Stimulated activated naive B cell treated with anti-CD40 and anti-IgM and Interleukin-4, amounts not matched to agents 10 μg/mL and 1 μg/mL and 100 μg/mL, for 72 hours (primary cell): Measurements from ENCODE around the gene PTPRD.

ENCODE experiments used
- ATAC-seq, 2 donors: fragments of 150-1000 bp; cut with Tn5 transposase; replicated peaks; 2 replicates each; pipeline ENCODE4 v1.10.0; 2021; ENCODE audit warnings: moderate library complexity in 1 of 2
- DNase-seq: peaks from one replicate; pipeline ENCODE4 v3.0.0; 2021
- H3K27ac Mint-ChIP-seq: one replicate; pipeline ENCODE4 v1.8.0; 2022; ENCODE audit warnings: mild to moderate bottlenecking, mixed read lengths
- H3K27me3 Mint-ChIP-seq, 2 donors: one replicate each; pipeline ENCODE4 v1.8.0; 2022; ENCODE audit warnings: mixed read lengths in 2 of 2
- H3K36me3 Mint-ChIP-seq, 2 donors: one replicate each; pipeline ENCODE4 v1.8.0; 2022; ENCODE audit warnings: mixed read lengths in 2 of 2, mild to moderate bottlenecking in 1 of 2
- H3K4me1 Mint-ChIP-seq, 2 donors: one replicate each; pipeline ENCODE4 v1.8.0; 2022; ENCODE audit warnings: mixed read lengths in 2 of 2, mild to moderate bottlenecking in 1 of 2
- H3K4me3 Mint-ChIP-seq, 2 donors: one replicate each; pipeline ENCODE4 v1.8.0; 2022; ENCODE audit warnings: mild to moderate bottlenecking in 2 of 2, mixed read lengths in 2 of 2, moderate library complexity in 1 of 2
- H3K9me3 Mint-ChIP-seq, 2 donors: one replicate each; pipeline ENCODE4 v1.8.0; 2022; ENCODE audit warnings: mixed read lengths in 2 of 2, mild to moderate bottlenecking in 1 of 2

Gene PTPRD

GRCh38 chr9:8826281-8826680 lies 1786.5 kb downstream of the PTPRD start:
- Mint-ChIP-seq H3K27ac (no peak overlapping the region), H3K36me3 (no peaks in the 10 kb centered on the region), H3K4me3 (no peak overlapping the region), H3K9me3 (no peaks in the 10 kb centered on the region), H3K4me1 (no peaks in the 10 kb centered on the region), H3K27me3 (no peaks in the 10 kb centered on the region)
- DNase-seq (no peak), ATAC-seq (no peak)

DNA sequence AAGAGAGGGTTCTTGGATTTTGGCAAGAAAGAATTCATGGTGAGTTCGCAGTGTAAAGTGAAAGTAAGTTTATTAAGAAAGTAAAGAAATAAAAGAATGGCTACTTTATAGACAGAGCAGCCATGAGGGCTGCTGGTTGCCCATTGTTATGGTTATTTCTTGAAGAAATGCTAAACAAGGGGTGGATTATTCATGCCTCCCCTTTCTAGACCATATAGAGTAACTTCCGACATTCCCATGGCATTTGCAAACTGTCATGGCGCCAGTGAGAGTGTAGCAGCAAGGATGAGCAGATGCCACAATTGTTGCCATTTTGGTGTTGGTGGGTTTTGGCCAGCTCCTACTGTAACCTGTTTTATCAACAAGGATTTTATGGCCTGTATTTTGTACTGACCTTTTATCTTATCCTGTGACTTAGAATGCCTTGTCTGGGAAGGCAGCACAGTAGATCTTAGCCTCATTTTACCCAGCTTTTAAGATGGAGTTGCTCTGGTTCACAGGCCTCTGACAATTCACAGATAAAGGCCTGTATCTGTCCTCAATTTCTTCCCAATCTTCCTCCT lies 1787.1 kb downstream of the PTPRD start:
- Mint-ChIP-seq H3K4me1 (no peaks in the 10 kb centered on the region), H3K4me3 (no peak overlapping the region), H3K9me3 (no peaks in the 10 kb centered on the region), H3K36me3 (no peaks in the 10 kb centered on the region), H3K27me3 (no peaks in the 10 kb centered on the region), H3K27ac (no peak overlapping the region)
- no peak for DNase-seq
- ATAC-seq = no peak

GRCh38 chr9:8823131-8823895 lies 1789.5 kb downstream of the PTPRD start:
- no peak overlapping the region for H3K27ac Mint-ChIP-seq
- no peaks in the 10 kb centered on the region for H3K9me3 Mint-ChIP-seq
- H3K4me3 Mint-ChIP-seq = no peak overlapping the region
- no peaks in the 10 kb centered on the region for H3K36me3 Mint-ChIP-seq
- no peaks in the 10 kb centered on the region for H3K27me3 Mint-ChIP-seq
- DNase-seq = no peak
- no peaks in the 10 kb centered on the region for H3K4me1 Mint-ChIP-seq
- ATAC-seq = no peak

DNA sequence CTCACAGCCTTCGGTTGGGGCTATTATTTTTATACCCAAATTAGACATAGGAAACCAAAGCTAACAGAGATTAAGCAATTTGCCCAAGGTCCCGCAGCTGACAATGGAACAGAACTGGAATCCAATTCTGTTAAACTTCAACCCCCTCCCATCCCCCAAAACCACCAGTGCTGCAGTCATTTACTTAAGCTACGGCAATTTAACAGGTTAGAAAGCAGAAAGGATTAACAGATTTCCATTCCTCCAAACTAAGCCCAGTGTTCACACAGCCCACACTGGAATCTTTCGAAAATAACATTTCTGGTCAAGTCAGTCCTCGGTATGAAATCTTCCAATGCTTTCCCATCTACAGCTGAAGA lies 1790.2 kb downstream of the PTPRD start:
- no peaks in the 10 kb centered on the region for H3K27me3 Mint-ChIP-seq
- ATAC-seq (no peak), DNase-seq (no peak)
- no peaks in the 10 kb centered on the region for H3K36me3 Mint-ChIP-seq
- no peak overlapping the region for H3K27ac Mint-ChIP-seq
- no peaks in the 10 kb centered on the region for H3K9me3 Mint-ChIP-seq
- H3K4me1 Mint-ChIP-seq = no peaks in the 10 kb centered on the region
- H3K4me3 Mint-ChIP-seq = no peak overlapping the region

- Mint-ChIP-seq H3K9me3 (no peaks in the 10 kb centered on the region), H3K27ac (no peak overlapping the region), H3K27me3 (no peaks in the 10 kb centered on the region), H3K36me3 (no peaks in the 10 kb centered on the region), H3K4me1 (no peaks in the 10 kb centered on the region), H3K4me3 (no peak overlapping the region)
- ATAC-seq (no peak), DNase-seq (no peak)
Observed at GRCh38 chr9:8821910-8822666, 1790.7 kb downstream of the PTPRD start.

DNA sequence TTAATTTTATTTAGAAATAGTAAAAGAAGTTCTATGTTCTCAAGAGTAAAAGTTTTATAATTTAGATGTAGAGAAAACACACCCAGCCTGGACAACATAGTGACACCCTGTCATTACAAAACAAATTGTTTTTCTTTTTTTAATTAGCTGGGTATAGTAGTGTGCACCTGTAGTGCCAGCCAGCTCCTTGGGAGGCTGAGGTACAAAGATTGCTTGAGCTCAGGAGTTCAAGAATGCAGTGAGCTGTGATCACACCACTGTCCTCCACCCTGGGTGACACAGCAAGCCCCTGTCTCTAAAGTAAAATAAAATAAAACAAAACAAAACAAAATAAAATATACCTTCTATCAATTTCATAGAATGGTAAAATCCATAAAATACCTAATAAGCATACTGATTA lies 1795.5 kb downstream of the PTPRD start:
- Mint-ChIP-seq H3K27ac (no peak overlapping the region), H3K9me3 (no peaks in the 10 kb centered on the region), H3K4me1 (no peaks in the 10 kb centered on the region), H3K36me3 (no peaks in the 10 kb centered on the region), H3K27me3 (no peaks in the 10 kb centered on the region), H3K4me3 (no peak overlapping the region)
- DNase-seq = no peak
- no peak for ATAC-seq

GRCh38 chr9:8816361-8816760 lies 1796.4 kb downstream of the PTPRD start:
- no peaks in the 10 kb centered on the region for H3K36me3 Mint-ChIP-seq
- no peaks in the 10 kb centered on the region for H3K9me3 Mint-ChIP-seq
- H3K27me3 Mint-ChIP-seq = no peaks in the 10 kb centered on the region
- no peak for ATAC-seq
- no peak overlapping the region for H3K4me3 Mint-ChIP-seq
- DNase-seq = no peak
- H3K27ac Mint-ChIP-seq = no peak overlapping the region
- no peaks in the 10 kb centered on the region for H3K4me1 Mint-ChIP-seq

DNA sequence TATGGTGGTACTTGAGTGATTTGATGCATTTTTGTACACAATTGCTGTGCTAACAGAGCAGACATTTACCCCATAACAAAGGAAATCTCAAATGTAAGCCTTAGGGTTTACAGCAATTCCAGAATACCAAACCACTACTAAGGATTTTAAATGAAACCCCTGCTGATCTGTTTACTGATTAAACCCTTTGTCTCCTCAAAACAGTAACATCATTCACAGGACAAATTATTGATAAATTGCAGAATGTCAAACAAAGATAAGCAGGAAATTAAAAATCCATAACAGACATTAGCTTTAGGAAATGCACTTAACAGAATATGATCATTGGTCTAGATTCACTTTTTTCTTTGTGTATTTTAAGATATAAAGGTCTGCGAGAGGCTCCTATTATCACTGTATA lies 1796.9 kb downstream of the PTPRD start:
- Mint-ChIP-seq H3K27ac (no peak overlapping the region), H3K27me3 (no peaks in the 10 kb centered on the region), H3K4me1 (no peaks in the 10 kb centered on the region), H3K4me3 (no peak overlapping the region), H3K9me3 (no peaks in the 10 kb centered on the region), H3K36me3 (no peaks in the 10 kb centered on the region)
- ATAC-seq = no peak
- DNase-seq = no peak

- Mint-ChIP-seq H3K9me3 (no peaks in the 10 kb centered on the region), H3K4me1 (no peaks in the 10 kb centered on the region), H3K36me3 (no peaks in the 10 kb centered on the region), H3K27ac (no peak overlapping the region), H3K4me3 (no peak overlapping the region), H3K27me3 (no peaks in the 10 kb centered on the region)
- ATAC-seq = no peak
- DNase-seq = no peak
Observed at GRCh38 chr9:8815219-8815618, 1797.6 kb downstream of the PTPRD start.

- Mint-ChIP-seq H3K36me3 (no peaks in the 10 kb centered on the region), H3K9me3 (no peaks in the 10 kb centered on the region), H3K4me1 (no peaks in the 10 kb centered on the region), H3K27ac (no peak overlapping the region), H3K27me3 (no peaks in the 10 kb centered on the region), H3K4me3 (no peak overlapping the region)
- DNase-seq (no peak), ATAC-seq (no peak)
Observed at GRCh38 chr9:8812888-8813287, 1799.9 kb downstream of the PTPRD start.

- DNase-seq (no peak), ATAC-seq (no peak)
- Mint-ChIP-seq H3K27me3 (no peaks in the 10 kb centered on the region), H3K27ac (no peak overlapping the region), H3K4me3 (no peak overlapping the region), H3K4me1 (no peaks in the 10 kb centered on the region), H3K9me3 (no peaks in the 10 kb centered on the region), H3K36me3 (no peaks in the 10 kb centered on the region)
Observed at GRCh38 chr9:8809741-8810140, 1803.1 kb downstream of the PTPRD start.

- Mint-ChIP-seq H3K4me1 (no peaks in the 10 kb centered on the region), H3K36me3 (no peaks in the 10 kb centered on the region), H3K4me3 (no peak overlapping the region), H3K27ac (no peak overlapping the region), H3K9me3 (no peaks in the 10 kb centered on the region), H3K27me3 (no peaks in the 10 kb centered on the region)
- DNase-seq (no peak), ATAC-seq (no peak)
Observed at GRCh38 chr9:8806150-8806549, 1806.7 kb downstream of the PTPRD start.

- Mint-ChIP-seq H3K4me3 (no peak overlapping the region), H3K36me3 (no peaks in the 10 kb centered on the region), H3K9me3 (no peaks in the 10 kb centered on the region), H3K27me3 (no peaks in the 10 kb centered on the region), H3K27ac (no peak overlapping the region), H3K4me1 (no peaks in the 10 kb centered on the region)
- DNase-seq = no peak
- no peak for ATAC-seq
Observed at GRCh38 chr9:8804613-8805012, 1808.2 kb downstream of the PTPRD start.

DNA sequence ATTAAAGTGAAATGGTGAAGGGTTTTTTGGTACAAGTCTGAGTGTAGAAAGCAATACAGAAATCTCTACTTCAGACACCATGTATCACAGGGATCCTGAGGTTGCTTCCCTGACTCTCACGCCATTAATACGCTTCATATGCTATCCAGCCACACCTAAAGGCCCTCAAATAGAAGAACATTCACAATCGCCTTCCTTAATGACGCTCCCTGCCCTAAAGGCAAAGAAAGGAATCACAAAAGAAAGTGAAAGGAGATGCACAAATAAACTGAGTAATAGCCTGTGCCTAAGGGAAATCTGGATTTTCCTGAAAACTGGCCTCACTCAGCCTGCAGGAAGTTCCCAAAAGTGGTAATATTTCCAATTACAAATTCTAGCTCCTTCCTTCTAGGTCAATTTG lies 1810.6 kb downstream of the PTPRD start:
- Mint-ChIP-seq H3K27me3 (no peaks in the 10 kb centered on the region), H3K4me1 (no peaks in the 10 kb centered on the region), H3K36me3 (no peaks in the 10 kb centered on the region), H3K27ac (no peak overlapping the region), H3K4me3 (no peak overlapping the region), H3K9me3 (no peaks in the 10 kb centered on the region)
- no peak for DNase-seq
- ATAC-seq = no peak

DNA sequence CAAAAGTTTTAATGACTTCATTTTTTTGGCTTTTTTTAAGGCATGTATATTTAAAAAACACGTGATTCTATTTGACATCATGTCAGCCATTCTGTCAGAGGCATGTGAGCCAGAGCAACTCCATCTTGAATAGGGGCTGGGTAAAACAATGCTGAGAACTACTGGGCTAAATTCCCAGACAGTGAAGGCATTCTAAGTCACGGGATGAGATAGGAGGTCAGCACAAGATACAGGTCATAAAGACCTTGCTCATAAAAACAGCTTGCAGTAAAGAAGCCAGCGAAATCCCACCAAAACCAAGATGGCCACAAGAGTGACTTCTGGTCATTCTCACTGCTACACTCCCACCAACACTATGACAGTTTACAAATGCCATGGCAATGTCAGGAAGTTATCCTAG lies 1812.6 kb downstream of the PTPRD start:
- no peak overlapping the region for H3K4me3 Mint-ChIP-seq
- ATAC-seq (no peak), DNase-seq (no peak)
- H3K27ac Mint-ChIP-seq = no peak overlapping the region
- no peaks in the 10 kb centered on the region for H3K27me3 Mint-ChIP-seq
- no peaks in the 10 kb centered on the region for H3K36me3 Mint-ChIP-seq
- no peaks in the 10 kb centered on the region for H3K4me1 Mint-ChIP-seq
- H3K9me3 Mint-ChIP-seq = no peaks in the 10 kb centered on the region
